GM10266 (cell line): ENCODE measurements around the gene TM4SF5.

Experiments used
- DNase-seq: peaks from one replicate; pipeline ENCODE4 v3.0.0; 2012; ENCODE audit errors: extremely low spot score
- TF ChIP-seq, protein P1 (sequence below): IDR thresholded peaks from 2 replicates; pipeline ENCODE4 v1.5.1; 2012; ENCODE audit warnings: mild to moderate bottlenecking, low read depth; ENCODE audit not compliant: control insufficient read depth, insufficient read depth; ENCODE audit errors: missing control alignments

Gene TM4SF5

DNA sequence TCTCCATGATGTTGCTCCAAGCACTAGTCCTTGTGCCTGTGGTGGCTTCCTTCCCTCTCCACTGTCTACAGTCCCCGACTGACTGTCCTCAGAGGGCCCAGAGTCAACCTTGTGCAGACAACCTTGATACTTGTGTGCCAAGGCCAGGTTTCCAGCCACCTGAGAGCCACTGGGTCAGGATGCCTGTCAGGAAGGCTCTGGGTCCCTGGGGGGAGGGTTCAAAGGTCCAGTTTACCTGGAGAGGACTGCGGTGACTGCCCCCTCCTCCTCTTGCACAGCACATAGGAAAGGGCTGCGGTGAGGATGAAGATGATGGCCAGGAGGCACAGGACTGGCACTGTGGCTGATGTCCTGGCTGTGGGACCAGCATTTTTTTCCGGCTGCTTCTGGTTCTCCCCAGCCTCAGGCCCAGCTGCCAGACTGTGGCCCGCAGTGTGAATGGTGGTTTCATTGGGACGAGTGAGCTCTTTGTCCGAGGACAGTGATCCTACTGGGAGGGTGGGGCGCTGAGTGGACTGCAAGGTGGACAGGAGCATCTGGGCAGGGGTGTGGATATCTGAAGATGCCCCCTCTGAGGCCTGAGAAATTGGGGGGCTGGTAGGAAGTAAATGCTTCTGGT, 36.7 kb upstream of the TM4SF5 start:
- DNase-seq: no peak
- TF ChIP-seq, protein P1, sequence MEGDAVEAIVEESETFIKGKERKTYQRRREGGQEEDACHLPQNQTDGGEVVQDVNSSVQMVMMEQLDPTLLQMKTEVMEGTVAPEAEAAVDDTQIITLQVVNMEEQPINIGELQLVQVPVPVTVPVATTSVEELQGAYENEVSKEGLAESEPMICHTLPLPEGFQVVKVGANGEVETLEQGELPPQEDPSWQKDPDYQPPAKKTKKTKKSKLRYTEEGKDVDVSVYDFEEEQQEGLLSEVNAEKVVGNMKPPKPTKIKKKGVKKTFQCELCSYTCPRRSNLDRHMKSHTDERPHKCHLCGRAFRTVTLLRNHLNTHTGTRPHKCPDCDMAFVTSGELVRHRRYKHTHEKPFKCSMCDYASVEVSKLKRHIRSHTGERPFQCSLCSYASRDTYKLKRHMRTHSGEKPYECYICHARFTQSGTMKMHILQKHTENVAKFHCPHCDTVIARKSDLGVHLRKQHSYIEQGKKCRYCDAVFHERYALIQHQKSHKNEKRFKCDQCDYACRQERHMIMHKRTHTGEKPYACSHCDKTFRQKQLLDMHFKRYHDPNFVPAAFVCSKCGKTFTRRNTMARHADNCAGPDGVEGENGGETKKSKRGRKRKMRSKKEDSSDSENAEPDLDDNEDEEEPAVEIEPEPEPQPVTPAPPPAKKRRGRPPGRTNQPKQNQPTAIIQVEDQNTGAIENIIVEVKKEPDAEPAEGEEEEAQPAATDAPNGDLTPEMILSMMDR: no peak

DNA sequence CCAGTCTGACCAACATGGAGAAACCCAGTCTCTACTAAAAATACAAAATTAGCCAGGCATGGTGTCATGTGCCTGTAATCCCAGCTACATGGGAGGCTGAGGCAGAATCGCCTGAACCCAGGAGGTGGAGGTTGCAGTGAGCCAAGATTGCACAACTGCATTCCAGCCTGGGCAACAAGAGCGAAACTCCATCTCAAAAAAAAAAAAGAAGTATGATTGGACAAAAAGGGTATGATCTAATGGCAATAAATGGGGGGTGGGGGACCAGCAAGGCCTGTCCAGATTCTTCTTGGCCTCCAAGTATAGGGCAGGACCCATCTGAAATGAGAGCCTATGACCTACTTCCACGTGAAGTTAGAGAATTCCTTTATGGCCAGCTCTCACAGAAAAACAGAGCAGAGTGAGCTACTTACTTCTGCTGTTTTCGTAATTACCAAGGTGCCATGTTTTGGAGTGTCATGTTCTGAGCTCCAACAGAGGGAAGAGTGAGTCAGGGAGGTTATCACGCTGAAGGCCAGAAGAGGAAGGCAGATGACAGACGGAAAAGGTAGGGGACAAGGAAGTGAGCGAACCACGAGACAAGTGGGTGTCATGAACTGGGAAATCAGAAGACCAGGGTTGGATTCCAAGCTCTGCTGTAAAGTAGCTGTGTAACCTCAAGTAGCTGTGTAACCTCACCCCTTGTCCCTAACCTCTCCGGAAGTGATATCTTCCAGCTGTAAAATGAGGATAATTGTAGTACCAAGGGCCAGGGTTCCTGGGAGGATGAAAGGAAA, 35.6 kb upstream of the TM4SF5 start:
- TF ChIP-seq, protein P1: no peak

DNA sequence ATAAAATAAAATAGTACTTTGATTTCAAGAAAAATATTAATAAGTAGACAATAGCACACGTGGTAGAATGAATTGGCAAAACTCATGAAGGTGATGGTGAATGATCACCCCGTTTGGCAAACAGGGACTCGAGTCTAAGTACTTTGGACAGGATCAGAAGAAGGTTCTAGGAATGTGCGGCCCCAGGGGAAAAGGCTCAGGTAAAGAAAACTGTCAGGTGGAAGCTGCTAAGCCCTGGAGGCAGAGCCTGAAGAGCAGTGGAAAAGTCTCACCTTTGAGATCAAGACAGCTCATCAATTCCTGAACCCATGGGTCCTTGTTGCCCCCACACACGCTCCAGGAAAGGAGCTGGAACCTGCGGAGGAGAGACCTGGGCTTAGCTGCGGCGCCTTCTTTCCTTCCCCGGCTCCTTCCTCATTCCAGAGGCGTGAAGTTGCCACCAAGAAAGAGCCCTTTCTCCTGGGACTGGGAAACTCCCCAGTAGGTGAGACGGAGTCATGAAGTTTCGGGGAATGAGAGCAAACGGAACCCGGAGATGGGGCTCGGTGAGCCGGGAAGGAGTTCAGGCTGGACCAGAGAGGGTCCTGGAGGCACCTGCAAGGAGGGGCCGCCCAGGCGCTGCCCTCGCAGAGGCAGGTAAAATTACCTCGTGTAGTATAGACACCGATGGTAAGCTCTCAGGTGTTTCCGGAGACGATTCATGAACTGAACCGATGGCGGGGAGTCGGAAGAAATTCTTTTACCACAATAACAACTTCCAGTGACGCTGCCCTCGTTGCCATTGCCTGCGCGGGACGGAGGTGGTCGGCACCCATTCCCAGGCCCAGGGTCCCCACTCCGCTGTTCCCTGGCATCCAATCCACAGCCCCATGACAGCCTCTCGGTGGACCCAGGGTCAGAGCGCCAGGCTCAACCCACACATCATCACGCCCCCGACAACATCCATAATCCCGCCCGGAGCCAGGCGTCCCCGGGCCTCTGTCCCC, 33.3 kb upstream of the TM4SF5 start:
- peak; percentile 45 for DNase-seq
- TF ChIP-seq, protein P1: no peak

More for the DNA sequence above, 35.6 kb upstream of the TM4SF5 start:
- DNase-seq: no peak

DNA sequence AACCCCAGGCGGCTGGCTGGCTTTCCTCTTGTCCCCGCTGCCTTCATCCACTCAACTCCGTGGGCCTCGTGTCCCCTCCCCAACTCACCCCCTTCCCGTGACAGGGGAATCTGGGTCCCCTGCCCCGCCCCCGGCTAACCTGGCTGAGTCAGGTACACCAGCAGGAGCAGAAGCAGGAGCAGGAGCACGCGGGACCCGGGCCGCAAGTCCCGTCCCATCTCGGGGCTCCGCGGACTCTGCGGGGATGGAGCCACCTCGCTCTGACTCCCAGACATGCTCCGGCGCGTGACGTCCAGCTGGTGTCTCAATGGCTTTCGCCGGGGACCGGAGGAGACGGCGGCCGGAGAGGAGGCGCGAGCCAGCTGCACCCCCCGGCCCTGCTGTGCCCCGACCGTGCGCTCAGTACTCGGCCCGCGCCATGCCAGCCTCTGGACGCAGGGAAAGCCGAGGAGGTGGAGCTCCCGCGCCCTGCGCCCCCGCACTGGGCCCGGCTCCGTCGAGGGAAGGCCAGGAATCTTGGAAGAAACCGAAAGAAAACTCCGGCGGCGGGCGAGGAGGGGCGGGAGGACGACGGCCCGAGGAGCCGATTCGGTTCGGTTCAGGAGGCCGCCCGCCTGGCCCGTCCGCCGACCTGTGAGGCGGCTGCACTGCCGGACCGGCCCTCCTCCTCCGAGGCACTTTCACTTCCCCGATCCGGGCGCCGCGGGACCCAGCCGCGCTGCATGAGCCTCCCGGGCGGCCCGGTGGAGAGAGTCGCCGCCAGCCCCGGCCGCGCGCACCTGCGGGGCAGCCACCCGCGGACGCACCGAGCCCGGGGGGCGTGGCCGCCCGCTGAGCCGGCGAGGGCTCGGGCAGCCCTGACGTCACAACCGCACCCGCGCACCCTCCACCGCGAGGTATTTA, 32.3 kb upstream of the TM4SF5 start, which contains the start of the genes CXCL16 and ZMYND15:
Gene CXCL16, minus strand, starts transcription at position 807 of the 903 bp plus-strand sequence. Its CDS starts 589 bp downstream, at position 218.
Gene ZMYND15, plus strand, starts transcription at position 712 of the 903 bp plus-strand sequence. CDS start 716 bp downstream, outside the sequence.
- DNase-seq: peak; percentile 87
- TF ChIP-seq, protein P1: no peak

DNA sequence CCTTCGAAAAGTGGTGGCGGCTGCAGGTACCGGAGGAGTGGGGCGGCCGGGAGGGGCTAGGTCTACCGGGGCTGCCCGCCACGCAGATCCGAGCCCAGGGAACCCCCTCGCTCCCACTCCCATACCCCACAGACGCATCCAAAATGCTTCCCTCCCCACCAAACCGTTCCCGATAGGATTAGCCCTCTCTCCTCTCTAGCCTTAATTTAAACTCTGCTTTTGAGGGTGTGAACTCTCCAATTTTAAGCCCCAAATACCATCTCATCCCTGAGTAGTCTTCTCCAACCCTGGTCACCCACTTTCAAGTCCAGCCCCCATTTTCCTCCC, 31.7 kb upstream of the TM4SF5 start:
- TF ChIP-seq, protein P1: no peak
- DNase-seq: no peak

DNA sequence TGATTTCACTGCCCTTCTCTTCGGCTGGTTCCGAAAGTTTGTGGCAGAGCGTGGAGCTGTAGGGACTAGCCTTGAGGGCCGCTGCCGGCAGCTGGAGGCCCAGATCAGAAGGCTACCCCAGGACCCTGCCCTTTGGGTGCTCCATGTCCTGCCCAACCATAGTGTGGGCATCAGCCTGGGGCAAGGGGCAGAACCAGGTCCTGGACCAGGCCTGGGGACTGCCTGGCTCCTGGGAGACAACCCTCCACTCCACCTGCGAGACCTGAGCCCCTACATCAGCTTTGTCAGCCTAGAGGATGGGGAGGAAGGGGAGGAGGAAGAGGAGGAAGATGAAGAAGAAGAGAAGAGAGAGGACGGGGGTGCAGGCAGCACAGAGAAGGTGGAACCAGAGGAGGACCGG, 31.1 kb upstream of the TM4SF5 start:
- DNase-seq: peak; percentile 27
- TF ChIP-seq, protein P1: no peak
